ENCODE measurements around the gene PUM2.

PUM2 gene

GRCh38 chr2:20334605-20335203, 15.9 kb downstream of the PUM2 start:
- no peak for DNase-seq

- no peak for DNase-seq
Observed at GRCh38 chr2:20333738-20334137, 16.9 kb downstream of the PUM2 start.

- DNase-seq = no peak
Observed at GRCh38 chr2:20330192-20330591, 20.5 kb downstream of the PUM2 start.

- DNase-seq = no peak
Observed at GRCh38 chr2:20327370-20327769, 23.3 kb downstream of the PUM2 start.

DNA sequence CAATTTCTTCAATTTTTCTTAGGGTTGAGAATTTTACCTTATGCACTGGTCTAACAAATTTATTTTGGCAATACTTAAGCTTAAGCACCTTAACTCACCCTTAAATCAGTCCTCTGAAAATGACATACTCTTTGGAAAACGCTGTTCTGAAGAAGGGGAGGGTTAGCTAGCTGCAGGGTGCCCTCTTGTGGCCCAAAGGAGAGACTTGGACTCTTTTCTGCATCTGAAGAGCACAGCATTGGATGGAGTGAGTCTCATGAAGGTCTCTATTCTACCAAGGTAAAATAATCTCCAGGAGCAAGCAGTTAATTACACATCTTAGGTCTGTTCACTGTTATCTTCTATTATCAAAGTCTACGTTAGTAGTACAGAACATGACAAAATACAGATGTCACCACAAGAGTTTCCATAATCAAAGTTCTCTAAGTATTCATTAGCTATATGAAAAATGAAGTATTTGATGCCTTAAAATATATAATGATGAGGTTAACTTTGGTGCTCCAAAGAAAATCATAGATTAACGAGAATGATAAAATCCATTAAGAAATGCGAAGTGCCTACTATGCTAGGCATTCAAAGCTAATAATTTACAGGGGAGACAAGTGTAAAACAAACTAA, 24.4 kb downstream of the PUM2 start:
- peak; percentile 58 for DNase-seq

- no peak for DNase-seq
Observed at GRCh38 chr2:20322527-20323300, 27.9 kb downstream of the PUM2 start.

GRCh38 chr2:20317690-20318089, 33.0 kb downstream of the PUM2 start:
- no peak for DNase-seq

DNA sequence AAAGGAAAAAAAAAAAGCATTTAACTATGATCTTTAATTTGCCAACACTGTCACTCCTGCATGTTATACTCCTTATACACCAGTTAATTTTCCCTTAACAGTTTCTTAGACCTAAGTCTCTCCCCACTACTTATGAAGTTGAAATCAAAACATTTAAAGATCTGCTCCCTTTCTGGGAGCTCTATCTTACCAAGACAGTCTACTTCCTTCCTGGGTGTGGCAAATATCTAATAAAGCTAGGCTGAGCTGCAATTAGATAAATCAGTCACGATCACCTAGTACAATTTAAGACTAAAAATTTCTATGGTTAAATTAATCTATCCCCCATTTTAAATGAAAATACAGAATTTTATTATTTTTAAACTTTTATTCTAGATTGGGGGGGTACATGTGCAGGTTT, 33.4 kb downstream of the PUM2 start:
- DNase-seq = no peak

DNA sequence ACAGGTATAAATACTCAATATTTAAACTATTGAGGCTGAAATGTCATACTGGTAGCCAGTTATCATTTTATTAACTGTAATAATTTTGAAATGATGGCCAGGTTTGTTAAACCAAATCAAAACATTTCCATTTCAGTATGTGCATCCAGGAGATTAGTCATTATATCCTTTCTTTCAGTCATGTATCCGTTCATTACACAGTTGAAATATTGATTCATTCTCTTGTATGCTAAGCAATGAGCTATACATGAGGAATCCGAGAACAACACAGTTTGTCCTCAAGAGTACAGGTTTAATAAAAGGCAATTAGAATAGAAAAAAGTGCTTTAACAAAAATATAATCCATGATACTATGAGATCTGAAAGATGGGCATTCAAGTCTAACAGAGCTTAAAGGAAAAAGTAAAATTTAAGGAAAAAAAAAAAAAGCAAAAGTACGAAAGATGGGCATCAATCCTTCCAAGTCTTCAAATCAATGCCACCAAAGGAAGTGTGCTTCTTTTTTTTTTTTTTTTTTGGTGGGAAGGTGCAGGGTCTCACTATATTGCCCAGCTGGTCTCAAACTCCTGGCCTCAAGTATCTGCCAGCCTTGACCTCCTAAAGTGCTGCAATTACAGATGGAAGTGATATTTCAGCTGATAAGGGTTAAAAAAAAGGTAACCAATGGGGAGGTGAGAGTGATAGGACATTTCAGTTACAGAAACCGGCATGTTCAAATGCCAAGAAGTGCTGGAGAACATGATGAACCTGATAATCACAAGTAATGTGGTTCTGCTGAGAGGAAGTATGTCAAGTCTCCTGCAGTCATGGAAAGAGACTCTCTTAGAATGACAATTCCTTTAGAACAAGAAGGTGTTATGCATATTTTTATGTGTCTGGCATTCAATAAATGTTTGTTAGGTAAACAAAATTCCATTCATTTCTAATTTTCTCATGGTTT, 35.8 kb downstream of the PUM2 start:
- no peak for DNase-seq

- DNase-seq = no peak
Observed at GRCh38 chr2:20313659-20314058, 37.0 kb downstream of the PUM2 start.

- no peak for DNase-seq
Observed at GRCh38 chr2:20309001-20309400, 41.6 kb downstream of the PUM2 start.

- no peak for DNase-seq
Observed at GRCh38 chr2:20307311-20307710, 43.3 kb downstream of the PUM2 start.

- no peak for DNase-seq
Observed at GRCh38 chr2:20304411-20304810, 46.2 kb downstream of the PUM2 start.

GRCh38 chr2:20303966-20304365, 46.7 kb downstream of the PUM2 start:
- DNase-seq = no peak

GRCh38 chr2:20302019-20302418, 48.6 kb downstream of the PUM2 start:
- DNase-seq = no peak

- no peak for DNase-seq
Observed at GRCh38 chr2:20300656-20301055, 50.0 kb downstream of the PUM2 start.

GRCh38 chr2:20299113-20299512, 51.5 kb downstream of the PUM2 start:
- DNase-seq = no peak

DNA sequence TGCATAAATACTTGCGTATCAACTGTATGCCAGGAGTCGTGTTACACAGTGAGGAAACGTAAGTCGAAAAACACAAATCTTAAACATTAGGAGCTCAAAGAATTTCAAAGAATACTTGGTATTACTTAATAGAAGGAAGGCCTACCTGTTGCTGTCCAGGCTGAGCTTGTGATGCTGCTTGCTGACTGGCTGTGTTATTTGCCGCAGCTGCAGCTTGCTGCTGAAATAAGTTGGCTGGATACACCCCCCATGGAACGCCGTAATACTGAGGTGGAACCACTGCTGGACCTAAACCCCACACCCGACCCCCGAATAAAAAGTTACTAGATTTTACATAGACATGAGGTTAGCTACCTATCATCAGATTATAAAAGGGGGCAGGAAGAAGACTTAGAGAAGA, 56.4 kb downstream of the PUM2 start:
- DNase-seq = no peak

DNA sequence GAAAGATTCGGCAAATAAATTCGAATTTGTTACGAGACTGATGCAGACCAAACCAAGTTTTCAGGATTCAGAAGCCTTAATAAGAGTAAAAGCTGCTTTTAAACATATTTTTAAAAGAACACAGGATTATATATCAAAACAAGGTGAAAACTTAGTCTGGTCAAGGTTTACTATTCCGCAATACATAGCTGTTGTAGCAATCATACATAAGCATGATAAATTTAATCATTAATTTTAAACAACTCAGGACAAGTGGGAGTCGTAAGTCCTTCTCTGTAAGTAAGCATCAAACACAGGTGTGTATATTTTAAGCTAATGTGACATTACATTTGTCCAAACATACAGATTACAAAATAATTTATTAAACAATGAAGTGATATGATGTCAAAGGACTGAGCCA, 57.7 kb downstream of the PUM2 start:
- DNase-seq = no peak

GRCh38 chr2:20291846-20292408, 58.7 kb downstream of the PUM2 start:
- DNase-seq = no peak

DNA sequence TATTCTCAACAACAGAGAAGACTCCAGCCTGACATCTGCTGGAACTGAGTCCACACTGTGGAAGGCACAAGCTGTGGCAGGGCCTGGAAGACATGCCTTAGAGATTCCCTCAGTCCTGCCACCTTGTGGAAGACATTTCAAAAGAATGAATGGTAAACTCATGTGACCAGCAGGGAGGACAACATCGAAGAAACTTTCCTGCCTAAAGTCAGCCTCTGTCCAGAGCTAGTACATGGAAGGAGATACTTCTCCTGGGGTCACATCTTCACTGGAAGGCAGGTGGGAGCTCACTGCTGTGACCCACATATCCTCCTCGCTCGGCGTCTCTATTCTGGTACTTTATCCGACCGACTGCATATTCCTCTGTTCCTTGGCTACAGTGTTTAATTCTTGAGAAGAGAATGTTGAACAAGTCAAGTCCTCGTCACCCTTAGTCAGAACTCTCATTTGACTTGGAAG, 59.5 kb downstream of the PUM2 start:
- peak; percentile 20 for DNase-seq

- no peak for DNase-seq
Observed at GRCh38 chr2:20288642-20289340, 61.9 kb downstream of the PUM2 start.

Measured in DMS 273 treated with DMSO at 0.1 percent for 48 hours (cell line).